ENCODE data around the gene CABYR. TPM values are rescaled to one million over a fixed set of nuclear protein-coding genes. Genes with fewer than 3 reads are reported as not detected.

CABYR gene
- polyA plus RNA-seq, 1 donor = 3.3 TPM

GRCh38 chr18:24111936-24112335, 26.9 kb upstream of the CABYR start:
- peaks cover 15% of the 10 kb centered on the region for H3K4me1 ChIP-seq (ENCODE audit: control insufficient read depth, insufficient read depth, low read length)
- DNase-seq = no peak
- H3K9me3 ChIP-seq (ENCODE audit: control insufficient read depth, low read depth, low read length) = no peaks in the 10 kb centered on the region
- no CpG with 5 or more reads among the region's 2 CpGs for WGBS (ENCODE audit: insufficient coverage, low lambda C conversion rate)
- H3K27me3 ChIP-seq (ENCODE audit: control insufficient read depth, insufficient read depth, low read length) = no peaks in the 10 kb centered on the region
- H3K4me3 ChIP-seq (ENCODE audit: low read length) = no peak overlapping the region
- no peaks in the 10 kb centered on the region for H3K36me3 ChIP-seq (ENCODE audit: control insufficient read depth, insufficient read depth, low read length)
- H3K27ac ChIP-seq (ENCODE audit: low read length) = no peak overlapping the region

GRCh38 chr18:24112464-24112863, 26.4 kb upstream of the CABYR start:
- no peak overlapping the region for H3K27ac ChIP-seq (ENCODE audit: low read length)
- H3K4me3 ChIP-seq (ENCODE audit: low read length) = no peak overlapping the region
- WGBS (ENCODE audit: insufficient coverage, low lambda C conversion rate) = 60% methylated on average over 2 of the region's 4 CpGs

GRCh38 chr18:24112874-24113615, 25.8 kb upstream of the CABYR start:
- Histone ChIP-seq H3K27ac (ENCODE audit: low read length) (no peak overlapping the region), H3K4me1 (ENCODE audit: control insufficient read depth, insufficient read depth, low read length) (peaks cover 15% of the 10 kb centered on the region), H3K27me3 (ENCODE audit: control insufficient read depth, insufficient read depth, low read length) (no peaks in the 10 kb centered on the region), H3K4me3 (ENCODE audit: low read length) (no peak overlapping the region), H3K36me3 (ENCODE audit: control insufficient read depth, insufficient read depth, low read length) (no peaks in the 10 kb centered on the region), H3K9me3 (ENCODE audit: control insufficient read depth, low read depth, low read length) (no peaks in the 10 kb centered on the region)
- WGBS (ENCODE audit: insufficient coverage, low lambda C conversion rate) = no CpG with 5 or more reads among the region's 15 CpGs
- DNase-seq = peak; percentile 35 to 76

More at GRCh38 chr18:24112464-24112863, 26.4 kb upstream of the CABYR start:
- H3K36me3 ChIP-seq (ENCODE audit: control insufficient read depth, insufficient read depth, low read length) = no peaks in the 10 kb centered on the region
- peaks cover 15% of the 10 kb centered on the region for H3K4me1 ChIP-seq (ENCODE audit: control insufficient read depth, insufficient read depth, low read length)
- no peak for DNase-seq
- H3K27me3 ChIP-seq (ENCODE audit: control insufficient read depth, insufficient read depth, low read length) = no peaks in the 10 kb centered on the region
- H3K9me3 ChIP-seq (ENCODE audit: control insufficient read depth, low read depth, low read length) = no peaks in the 10 kb centered on the region

GRCh38 chr18:24114924-24115549, 23.8 kb upstream of the CABYR start:
- no peaks in the 10 kb centered on the region for H3K27me3 ChIP-seq (ENCODE audit: control insufficient read depth, insufficient read depth, low read length)
- no peaks in the 10 kb centered on the region for H3K9me3 ChIP-seq (ENCODE audit: control insufficient read depth, low read depth, low read length)
- no peak overlapping the region for H3K4me3 ChIP-seq (ENCODE audit: low read length)
- no peaks in the 10 kb centered on the region for H3K36me3 ChIP-seq (ENCODE audit: control insufficient read depth, insufficient read depth, low read length)
- no peak overlapping the region for H3K27ac ChIP-seq (ENCODE audit: low read length)
- peaks cover 15% of the 10 kb centered on the region for H3K4me1 ChIP-seq (ENCODE audit: control insufficient read depth, insufficient read depth, low read length)
- WGBS (ENCODE audit: insufficient coverage, low lambda C conversion rate) = 26% methylated on average over 3 of the region's 4 CpGs
- peak in 1 of 2 donors; percentile 28 for DNase-seq

GRCh38 chr18:24115628-24116027, 23.2 kb upstream of the CABYR start:
- no peaks in the 10 kb centered on the region for H3K27me3 ChIP-seq (ENCODE audit: control insufficient read depth, insufficient read depth, low read length)
- no peak overlapping the region for H3K27ac ChIP-seq (ENCODE audit: low read length)
- peaks cover 15% of the 10 kb centered on the region for H3K4me1 ChIP-seq (ENCODE audit: control insufficient read depth, insufficient read depth, low read length)
- no peaks in the 10 kb centered on the region for H3K9me3 ChIP-seq (ENCODE audit: control insufficient read depth, low read depth, low read length)
- WGBS (ENCODE audit: insufficient coverage, low lambda C conversion rate) = 83% methylated on average over 1 of the region's 2 CpGs
- H3K4me3 ChIP-seq (ENCODE audit: low read length) = no peak overlapping the region
- H3K36me3 ChIP-seq (ENCODE audit: control insufficient read depth, insufficient read depth, low read length) = peaks cover 2% of the 10 kb centered on the region
- no peak for DNase-seq

GRCh38 chr18:24118750-24119577, 19.9 kb upstream of the CABYR start:
- no peak overlapping the region for H3K4me3 ChIP-seq (ENCODE audit: low read length)
- no peaks in the 10 kb centered on the region for H3K9me3 ChIP-seq (ENCODE audit: control insufficient read depth, low read depth, low read length)
- peaks cover 3% of the 10 kb centered on the region for H3K36me3 ChIP-seq (ENCODE audit: control insufficient read depth, insufficient read depth, low read length)
- peaks cover 7% of the 10 kb centered on the region for H3K4me1 ChIP-seq (ENCODE audit: control insufficient read depth, insufficient read depth, low read length)
- no peak overlapping the region for H3K27ac ChIP-seq (ENCODE audit: low read length)
- WGBS (ENCODE audit: insufficient coverage, low lambda C conversion rate) = 33% methylated on average over 2 of the region's 8 CpGs
- H3K27me3 ChIP-seq (ENCODE audit: control insufficient read depth, insufficient read depth, low read length) = no peaks in the 10 kb centered on the region
- DNase-seq = peak; percentile 66 to 69

GRCh38 chr18:24120676-24121075, 18.2 kb upstream of the CABYR start:
- Histone ChIP-seq H3K9me3 (ENCODE audit: control insufficient read depth, low read depth, low read length) (no peaks in the 10 kb centered on the region), H3K4me1 (ENCODE audit: control insufficient read depth, insufficient read depth, low read length) (no peaks in the 10 kb centered on the region), H3K36me3 (ENCODE audit: control insufficient read depth, insufficient read depth, low read length) (peaks cover 3% of the 10 kb centered on the region), H3K4me3 (ENCODE audit: low read length) (no peak overlapping the region), H3K27ac (ENCODE audit: low read length) (no peak overlapping the region), H3K27me3 (ENCODE audit: control insufficient read depth, insufficient read depth, low read length) (no peaks in the 10 kb centered on the region)
- 100% methylated on average over 1 of the region's 4 CpGs for WGBS (ENCODE audit: insufficient coverage, low lambda C conversion rate)
- no peak for DNase-seq

GRCh38 chr18:24121625-24122024, 17.2 kb upstream of the CABYR start:
- H3K4me1 ChIP-seq (ENCODE audit: control insufficient read depth, insufficient read depth, low read length) = no peaks in the 10 kb centered on the region
- DNase-seq = no peak
- H3K36me3 ChIP-seq (ENCODE audit: control insufficient read depth, insufficient read depth, low read length) = peaks cover 3% of the 10 kb centered on the region
- H3K27me3 ChIP-seq (ENCODE audit: control insufficient read depth, insufficient read depth, low read length) = no peaks in the 10 kb centered on the region
- no CpG with 5 or more reads among the region's 2 CpGs for WGBS (ENCODE audit: insufficient coverage, low lambda C conversion rate)
- H3K27ac ChIP-seq (ENCODE audit: low read length) = no peak overlapping the region
- no peak overlapping the region for H3K4me3 ChIP-seq (ENCODE audit: low read length)
- H3K9me3 ChIP-seq (ENCODE audit: control insufficient read depth, low read depth, low read length) = no peaks in the 10 kb centered on the region

GRCh38 chr18:24126155-24126961, 12.5 kb upstream of the CABYR start:
- no peaks in the 10 kb centered on the region for H3K27me3 ChIP-seq (ENCODE audit: control insufficient read depth, insufficient read depth, low read length)
- WGBS (ENCODE audit: insufficient coverage, low lambda C conversion rate) = no CpG with 5 or more reads among the region's 3 CpGs
- no peak overlapping the region for H3K27ac ChIP-seq (ENCODE audit: low read length)
- H3K9me3 ChIP-seq (ENCODE audit: control insufficient read depth, low read depth, low read length) = no peaks in the 10 kb centered on the region
- H3K4me1 ChIP-seq (ENCODE audit: control insufficient read depth, insufficient read depth, low read length) = no peaks in the 10 kb centered on the region
- no peak overlapping the region for H3K4me3 ChIP-seq (ENCODE audit: low read length)
- no peak for DNase-seq
- no peaks in the 10 kb centered on the region for H3K36me3 ChIP-seq (ENCODE audit: control insufficient read depth, insufficient read depth, low read length)

GRCh38 chr18:24127735-24128134, 11.1 kb upstream of the CABYR start:
- H3K36me3 ChIP-seq (ENCODE audit: control insufficient read depth, insufficient read depth, low read length) = peaks cover 4% of the 10 kb centered on the region
- no peaks in the 10 kb centered on the region for H3K9me3 ChIP-seq (ENCODE audit: control insufficient read depth, low read depth, low read length)
- no peaks in the 10 kb centered on the region for H3K27me3 ChIP-seq (ENCODE audit: control insufficient read depth, insufficient read depth, low read length)
- H3K27ac ChIP-seq (ENCODE audit: low read length) = no peak overlapping the region
- DNase-seq = peak in 1 of 2 donors; percentile 14
- H3K4me1 ChIP-seq (ENCODE audit: control insufficient read depth, insufficient read depth, low read length) = no peaks in the 10 kb centered on the region
- no peak overlapping the region for H3K4me3 ChIP-seq (ENCODE audit: low read length)
- WGBS (ENCODE audit: insufficient coverage, low lambda C conversion rate) = no CpG with 5 or more reads among the region's 3 CpGs
